ENCODE measurements around the gene DENND6B.
"Not testable (repeated sequence)": the region's sequence is repeated elsewhere in the genome, so short reads cannot be mapped to it uniquely, and the experiment has no call there.

Gene DENND6B

GRCh38 chr22:50338860-50339462 is 12.1 kb upstream of the DENND6B start:
- no peak for DNase-seq

- DNase-seq, result no peak
Observed at GRCh38 chr22:50338042-50338573, 11.3 kb upstream of the DENND6B start.

DNA sequence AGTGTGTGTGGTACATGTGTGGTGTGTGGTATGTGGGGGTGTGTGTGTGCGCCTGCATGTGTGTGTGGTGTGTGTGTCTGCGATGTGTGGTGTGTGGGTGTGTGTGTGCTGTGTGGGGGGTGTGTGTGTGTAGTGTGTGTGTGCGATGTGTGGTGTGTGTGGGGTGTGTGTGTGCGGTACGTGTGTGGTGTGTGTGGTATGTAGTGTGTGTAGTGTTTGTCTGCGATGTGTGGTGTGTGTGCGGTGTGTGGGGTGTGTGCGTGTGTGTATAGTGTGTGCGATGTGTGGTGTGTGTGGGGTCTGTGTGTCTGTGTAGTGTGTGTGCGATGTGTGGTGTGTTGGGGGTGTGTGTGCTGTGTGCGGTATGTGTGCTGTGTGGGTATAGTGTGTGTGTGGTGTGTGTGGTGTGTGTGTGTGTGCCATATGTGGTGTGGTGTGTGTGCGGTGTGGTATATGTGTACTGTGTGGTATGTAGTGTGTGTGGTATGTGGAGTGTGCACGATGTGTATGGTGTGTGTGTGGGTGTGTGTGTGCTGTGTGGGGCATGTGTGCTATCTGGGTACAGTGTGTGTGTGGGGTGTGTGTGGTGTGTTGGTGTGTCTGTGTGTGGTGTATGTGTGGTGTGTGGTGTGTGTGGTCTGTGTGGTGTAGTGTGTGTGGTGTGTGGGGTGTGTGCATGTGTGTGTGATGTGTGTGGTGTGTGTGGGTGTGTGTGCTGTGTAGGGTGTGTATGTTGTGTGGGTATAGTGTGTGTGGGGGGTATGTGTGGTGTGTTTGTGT is 10.6 kb upstream of the DENND6B start:
- no peak for DNase-seq

DNA sequence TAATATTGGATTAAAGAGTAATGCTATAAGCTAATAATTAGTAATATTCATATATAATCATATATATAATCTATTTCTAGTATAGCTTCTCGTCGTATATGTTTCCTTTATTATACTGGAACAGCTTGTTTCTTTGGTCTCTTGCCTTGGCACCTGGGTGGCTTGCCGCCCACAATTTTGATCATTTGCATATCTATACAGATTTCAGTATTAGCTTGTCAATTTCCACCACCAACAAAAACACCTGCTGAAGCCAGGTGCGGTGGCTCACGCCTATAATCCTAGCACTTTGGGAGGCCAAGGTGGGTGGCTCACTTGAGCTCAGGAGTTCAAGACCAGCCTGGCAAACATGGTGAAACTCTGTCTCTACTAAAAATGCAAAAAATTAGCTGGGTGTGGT is 7.6 kb upstream of the DENND6B start:
- not testable (repeated sequence) for DNase-seq

DNA sequence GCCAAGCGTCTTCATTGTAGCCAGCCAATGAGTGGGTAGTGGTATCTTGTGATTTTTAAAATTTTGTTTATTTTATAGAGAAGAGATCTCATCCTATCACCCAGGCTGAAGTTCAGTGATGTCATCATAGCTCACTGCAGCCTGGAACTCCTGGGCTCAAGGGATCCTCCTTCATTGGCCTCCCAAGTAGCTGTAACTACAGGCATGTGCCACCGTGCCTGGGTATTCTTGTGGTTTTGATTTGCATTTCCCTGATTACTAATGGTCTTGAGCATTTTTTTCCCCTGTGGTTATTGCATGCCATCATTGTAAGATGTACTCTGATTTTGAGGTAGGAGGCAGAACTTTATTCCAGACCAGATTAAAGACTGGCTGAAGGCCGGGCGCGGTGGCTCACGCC is 2.4 kb upstream of the DENND6B start:
- no peak for DNase-seq

DNA sequence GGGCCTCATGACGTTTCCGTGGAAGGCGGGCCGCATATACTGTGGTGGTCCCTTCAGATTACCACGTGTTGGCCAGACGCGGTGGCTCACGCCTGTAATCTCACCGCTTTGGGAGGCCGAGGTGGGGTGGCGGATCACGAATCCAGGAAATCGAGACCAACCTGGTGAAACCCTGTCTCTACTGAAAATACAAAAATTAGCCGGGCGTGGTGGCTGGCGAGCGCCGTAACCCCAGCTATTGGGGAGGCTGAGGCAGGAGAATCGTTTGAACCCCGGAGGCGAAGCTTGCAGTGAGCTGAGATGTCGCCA is 853 bp upstream of the DENND6B start:
- DNase-seq, result no peak

DNA sequence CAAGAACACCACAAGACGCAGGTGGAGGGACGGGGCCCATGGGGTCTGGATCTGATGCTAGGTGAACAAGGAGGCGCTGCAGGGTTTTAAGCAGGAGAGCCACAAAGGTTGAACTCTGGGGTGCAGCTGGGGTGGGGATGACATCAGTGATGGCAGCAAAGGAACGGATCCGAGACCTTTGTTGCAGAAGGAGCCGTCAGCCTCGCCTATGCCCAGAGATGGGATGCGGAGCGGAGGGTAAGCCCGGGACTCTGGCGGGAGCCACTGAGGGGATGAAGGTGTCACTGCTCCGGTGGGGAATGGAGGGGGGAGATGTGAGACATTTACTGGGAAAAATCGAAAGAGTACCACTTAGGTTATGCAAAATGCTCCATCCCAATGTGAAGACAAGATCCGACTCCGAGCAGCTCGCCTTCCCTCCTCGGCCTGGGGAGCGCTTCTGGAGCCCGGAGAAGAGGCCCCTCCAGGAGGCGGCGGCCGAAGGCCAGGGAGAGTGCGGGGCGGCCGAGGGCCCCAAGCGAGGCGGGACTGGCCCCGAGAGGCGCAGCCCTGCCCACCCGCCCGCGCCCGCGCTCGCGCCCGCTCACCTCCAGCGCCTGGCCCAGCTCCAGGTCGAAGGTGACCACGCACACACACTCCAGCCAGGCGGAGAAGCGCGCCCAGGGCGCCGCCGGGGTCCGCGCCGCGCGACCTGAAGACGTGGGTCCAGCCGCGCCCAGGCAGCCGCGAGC is 422 bp downstream of the DENND6B start:
- peak in 1 of 58 donors; percentile 77 for DNase-seq

DNA sequence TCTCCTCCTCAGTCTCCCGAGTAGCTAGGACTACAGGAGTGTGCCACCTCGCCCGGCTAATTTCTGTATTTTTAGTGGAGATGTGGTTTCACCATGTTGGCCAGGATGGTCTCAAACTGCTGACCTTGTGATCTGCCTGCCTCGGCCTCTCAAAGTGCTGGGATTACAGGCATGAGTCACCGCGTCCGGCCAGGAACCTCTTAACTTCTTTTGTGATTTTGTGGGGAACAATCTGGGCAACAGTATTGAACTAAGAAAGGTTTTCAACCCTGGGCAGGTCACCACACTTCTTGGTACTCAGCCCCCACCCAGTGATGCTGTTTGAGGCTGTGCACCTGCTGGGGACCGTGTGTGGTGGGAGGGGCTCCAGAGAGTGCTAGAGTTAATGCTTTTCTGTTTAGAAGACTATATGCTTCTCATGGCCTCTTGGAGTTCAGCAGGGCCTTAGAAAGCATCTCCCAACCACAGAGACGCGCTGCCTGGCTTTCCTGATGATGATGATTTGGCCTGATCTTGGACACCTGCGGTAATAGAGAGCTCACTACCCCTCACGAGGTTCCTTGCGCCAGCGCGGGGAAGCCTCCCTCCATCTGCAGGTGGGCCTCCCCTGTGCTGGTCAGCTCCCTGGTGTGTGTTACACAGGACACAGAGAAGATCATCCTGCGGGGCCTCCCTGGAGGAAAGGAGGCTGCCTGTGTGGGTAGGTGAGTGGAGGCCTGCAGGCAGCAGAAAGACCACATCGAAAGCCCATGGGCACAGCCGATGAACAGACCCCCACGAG is 1.2 kb downstream of the DENND6B start:
- no peak for DNase-seq

DNA sequence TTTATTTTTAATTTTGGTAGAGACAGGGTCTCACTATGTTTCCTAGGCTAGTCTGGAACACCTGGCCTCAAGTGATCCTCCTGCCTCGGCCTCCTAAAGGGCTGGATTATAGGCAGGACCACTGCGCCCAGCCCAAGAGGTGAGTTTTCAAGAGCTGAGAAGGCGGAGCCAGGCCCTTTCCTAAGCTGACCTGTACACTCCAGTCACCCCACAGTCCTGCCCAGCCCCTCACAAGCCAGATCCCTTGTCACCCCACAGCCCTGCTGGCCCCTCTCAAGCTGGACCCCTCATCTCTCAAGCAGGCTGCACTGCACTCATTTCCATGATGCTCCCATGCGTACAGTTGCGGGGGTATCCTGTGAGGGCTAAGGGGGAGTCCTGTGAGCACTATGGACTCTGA is 2.9 kb downstream of the DENND6B start:
- DNase-seq, result no peak

DNA sequence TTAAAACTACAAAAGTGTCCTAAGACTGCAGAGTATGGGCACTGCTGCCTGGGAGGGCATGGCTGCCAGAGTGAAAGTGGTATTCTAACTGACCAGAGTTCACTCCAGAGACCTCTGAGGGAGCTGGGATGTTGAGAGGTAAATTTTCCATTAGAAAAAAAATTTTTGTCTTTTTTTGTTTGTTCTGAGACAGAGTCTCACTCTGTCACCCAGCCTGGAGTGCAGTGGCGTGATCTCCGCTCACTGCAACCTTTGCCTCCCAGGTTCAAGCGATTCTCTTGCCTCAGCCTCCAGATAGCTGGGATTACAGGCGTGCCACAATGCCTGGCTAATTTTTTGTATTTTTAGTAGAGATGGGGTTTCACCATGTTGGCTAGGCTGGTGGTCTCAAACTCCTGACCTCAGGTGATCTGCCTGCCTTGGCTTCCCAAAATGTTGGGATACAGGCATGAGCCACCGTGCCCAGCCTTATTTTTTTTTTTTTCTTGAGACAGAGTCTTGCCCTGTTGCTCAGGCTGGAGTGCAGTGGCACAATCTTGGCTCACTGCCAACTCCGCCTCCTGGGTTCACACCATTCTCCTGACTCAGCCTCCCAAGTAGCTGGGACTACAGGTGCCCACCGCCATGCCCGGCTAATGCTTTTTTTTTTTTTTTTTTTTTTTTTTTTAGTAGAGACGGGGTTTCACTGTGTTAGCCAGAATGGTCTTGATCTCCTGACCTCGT is 4.3 kb downstream of the DENND6B start:
- DNase-seq, result peak in 1 of 58 donors; percentile 33

GRCh38 chr22:50320671-50321325 is 6.0 kb downstream of the DENND6B start:
- no peak for DNase-seq

DNA sequence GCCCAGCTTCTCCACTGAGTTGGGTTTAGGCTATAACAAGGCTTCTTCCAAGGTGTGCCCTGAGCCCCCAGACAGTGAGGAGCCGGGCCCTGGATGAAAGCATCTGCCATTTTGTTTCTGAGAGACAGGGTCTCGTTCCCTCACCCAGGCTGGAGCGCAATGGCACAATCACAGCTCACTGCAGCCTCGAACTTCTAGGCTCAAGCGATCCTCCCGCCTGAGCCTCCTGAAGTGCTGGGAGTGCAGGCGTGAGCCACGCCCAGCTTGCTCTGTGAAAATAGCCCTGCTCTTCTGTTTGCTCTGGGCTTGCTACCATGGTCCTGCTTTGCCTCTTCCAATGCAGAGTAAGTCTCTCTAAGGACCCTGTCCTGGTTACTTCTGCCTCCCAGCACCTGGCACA is 6.7 kb downstream of the DENND6B start:
- DNase-seq, result no peak

GRCh38 chr22:50319503-50319951 is 7.3 kb downstream of the DENND6B start:
- no peak for DNase-seq

GRCh38 chr22:50318698-50319411 is 8.0 kb downstream of the DENND6B start:
- no peak for DNase-seq

GRCh38 chr22:50318356-50318697 is 8.5 kb downstream of the DENND6B start:
- no peak for DNase-seq

DNA sequence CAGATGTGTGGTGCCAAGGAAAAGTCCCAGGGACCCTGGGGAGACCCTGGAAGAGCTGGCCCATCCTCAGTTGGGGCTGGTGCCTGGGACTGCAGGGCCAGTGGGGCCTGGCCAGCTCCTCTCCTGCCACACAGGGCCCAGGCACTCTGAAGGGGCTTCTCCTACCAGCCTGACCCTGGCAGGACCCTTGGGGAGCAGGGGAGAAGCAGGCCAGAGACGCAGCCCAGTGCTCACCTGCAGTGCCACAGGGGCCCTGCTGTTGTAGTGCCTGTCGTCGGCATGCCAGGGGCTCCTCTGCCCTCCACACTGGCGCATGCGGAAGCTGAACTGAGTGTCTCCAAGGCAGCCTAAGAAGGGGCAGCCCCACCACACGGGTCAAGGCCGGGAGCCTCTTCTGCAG is 9.1 kb downstream of the DENND6B start:
- no peak for DNase-seq

GRCh38 chr22:50317178-50317577 is 9.6 kb downstream of the DENND6B start:
- no peak for DNase-seq

DNA sequence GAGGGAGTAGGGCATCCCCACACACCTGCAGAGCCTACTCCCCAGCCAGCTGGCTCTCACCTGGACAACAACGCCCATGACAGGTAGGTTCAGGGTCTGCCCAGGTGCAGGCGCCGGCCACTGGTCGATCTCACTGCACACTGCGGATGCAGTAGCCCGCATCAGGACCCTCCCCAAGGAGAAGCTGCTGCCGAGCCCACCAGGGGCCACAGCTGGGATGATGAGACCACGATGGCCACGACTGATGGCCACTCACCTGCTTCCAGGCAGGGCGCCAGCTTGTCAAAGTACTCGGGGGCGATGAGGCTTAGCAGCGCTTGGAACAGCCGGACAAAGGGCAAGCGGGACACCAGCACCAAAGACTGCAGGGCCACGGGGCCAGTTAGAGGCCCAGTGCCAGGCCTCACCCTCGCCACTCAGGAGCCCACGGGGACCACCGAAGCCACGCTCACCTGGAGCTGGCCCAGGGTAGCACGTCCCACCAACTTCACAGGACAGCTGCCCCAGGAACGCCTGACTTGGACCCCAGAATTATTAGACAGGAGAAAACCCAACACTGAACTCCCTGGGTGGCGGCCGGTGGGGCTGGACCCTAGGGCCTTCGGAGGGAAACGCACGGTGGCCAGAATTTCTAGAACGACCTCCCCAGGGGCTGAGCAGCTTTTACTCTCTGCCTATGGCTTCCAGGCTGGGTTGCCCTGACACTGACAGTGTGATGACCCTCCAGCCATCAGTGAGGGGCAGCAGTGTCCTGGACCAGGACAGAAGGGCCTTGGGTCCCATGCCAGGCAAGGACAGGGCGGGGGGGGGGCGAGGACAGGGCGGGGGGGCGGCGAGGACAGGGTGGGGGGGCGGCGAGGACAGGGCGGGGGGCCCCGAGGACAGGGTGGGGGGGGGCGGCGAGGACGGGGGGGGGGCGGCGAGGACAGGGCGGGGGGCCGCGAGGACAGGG is 10.4 kb downstream of the DENND6B start:
- no peak for DNase-seq

All from anterior cingulate cortex (tissue), 58 donors.